Activated naive CD4-positive, alpha-beta T cell treated with anti-CD3 and anti-CD28 coated beads, Interleukin-2, amount 50 U/mL, for 24 hours (primary cell): ENCODE data around the gene IGFLR1.
"Not testable (repeated sequence)": the region's sequence is repeated elsewhere in the genome, so short reads cannot be mapped to it uniquely, and the experiment has no call there.

Experiments used
- H3K27ac Mint-ChIP-seq: one replicate; pipeline ENCODE4 v1.8.0; 2021; ENCODE audit warnings: mild to moderate bottlenecking, mixed read lengths
- H3K27me3 Mint-ChIP-seq: one replicate; pipeline ENCODE4 v1.8.0; 2021; ENCODE audit warnings: mixed read lengths
- H3K36me3 Mint-ChIP-seq: one replicate; pipeline ENCODE4 v1.8.0; 2021; ENCODE audit warnings: mixed read lengths
- H3K4me1 Mint-ChIP-seq: one replicate; pipeline ENCODE4 v1.8.0; 2021; ENCODE audit warnings: mixed read lengths
- H3K4me3 Mint-ChIP-seq: one replicate; pipeline ENCODE4 v1.8.0; 2021; ENCODE audit warnings: mild to moderate bottlenecking, mixed read lengths
- H3K9me3 Mint-ChIP-seq: one replicate; pipeline ENCODE4 v1.8.0; 2021; ENCODE audit warnings: mixed read lengths

IGFLR1 gene

DNA sequence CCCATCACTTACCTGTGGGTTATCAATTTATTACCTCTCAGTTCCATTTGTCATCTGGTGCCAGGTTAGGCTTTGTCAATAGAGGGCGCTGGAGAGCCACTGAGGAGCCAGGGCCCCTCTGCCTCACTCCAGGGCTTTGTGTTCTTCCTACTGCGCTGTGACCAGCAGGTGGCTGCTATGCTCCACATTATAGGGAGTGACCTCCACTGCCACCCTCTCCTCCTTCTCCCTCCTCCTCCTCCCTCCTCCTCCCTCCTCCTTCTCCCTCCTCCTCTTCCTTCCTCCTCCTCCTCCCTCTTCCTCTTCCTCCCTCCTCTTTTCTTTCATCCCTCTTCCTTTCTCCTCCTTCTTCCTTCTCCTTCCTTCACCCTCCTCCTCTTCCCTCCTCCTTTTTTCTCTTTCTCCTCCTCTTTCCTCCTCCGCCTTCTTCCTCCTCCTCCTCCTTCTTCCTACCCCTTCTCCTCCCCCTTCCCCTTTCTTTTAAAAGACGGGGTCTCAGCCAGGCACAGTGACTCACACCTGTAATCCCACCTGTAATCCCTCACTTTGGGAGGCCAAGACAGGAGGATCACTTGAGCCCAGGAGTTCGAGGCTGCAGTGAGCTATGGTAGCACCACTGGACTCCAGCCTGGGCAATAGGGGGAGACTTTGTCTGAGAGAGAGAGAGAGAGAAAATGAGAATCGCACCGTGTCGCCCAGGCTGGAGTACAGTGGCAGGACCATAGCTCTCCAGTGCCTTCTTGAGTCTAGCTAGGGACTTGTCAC is 48.2 kb downstream of the IGFLR1 start:
- Mint-ChIP-seq H3K27me3 (no peaks in the 10 kb centered on the region), H3K27ac (no peak overlapping the region), H3K4me1 (no peaks in the 10 kb centered on the region), H3K36me3 (no peaks in the 10 kb centered on the region), H3K4me3 (no peak overlapping the region), H3K9me3 (no peaks in the 10 kb centered on the region)

DNA sequence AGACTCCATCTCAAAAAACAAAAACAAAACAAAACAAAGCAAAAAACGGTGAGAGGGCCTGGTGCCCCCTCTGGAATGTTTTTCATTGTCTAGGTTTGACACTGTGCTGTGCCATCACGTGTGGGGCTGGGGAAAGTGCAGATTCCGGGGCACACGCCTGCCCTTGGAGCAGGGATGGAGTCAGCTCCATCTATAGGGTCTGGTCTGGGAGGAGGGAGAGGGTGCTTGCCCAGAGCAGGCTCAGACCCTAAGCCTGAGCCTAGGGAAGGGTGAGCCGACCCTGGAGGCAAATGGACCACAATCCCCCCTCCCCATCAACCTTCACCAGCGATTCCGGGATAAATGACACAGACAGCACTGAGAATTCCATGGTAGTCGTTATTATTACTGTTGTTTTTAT is 48.8 kb downstream of the IGFLR1 start:
- no peaks in the 10 kb centered on the region for H3K9me3 Mint-ChIP-seq
- H3K4me3 Mint-ChIP-seq, result no peak overlapping the region
- H3K27ac Mint-ChIP-seq, result no peak overlapping the region
- H3K36me3 Mint-ChIP-seq, result no peaks in the 10 kb centered on the region
- H3K27me3 Mint-ChIP-seq, result no peaks in the 10 kb centered on the region
- no peaks in the 10 kb centered on the region for H3K4me1 Mint-ChIP-seq

DNA sequence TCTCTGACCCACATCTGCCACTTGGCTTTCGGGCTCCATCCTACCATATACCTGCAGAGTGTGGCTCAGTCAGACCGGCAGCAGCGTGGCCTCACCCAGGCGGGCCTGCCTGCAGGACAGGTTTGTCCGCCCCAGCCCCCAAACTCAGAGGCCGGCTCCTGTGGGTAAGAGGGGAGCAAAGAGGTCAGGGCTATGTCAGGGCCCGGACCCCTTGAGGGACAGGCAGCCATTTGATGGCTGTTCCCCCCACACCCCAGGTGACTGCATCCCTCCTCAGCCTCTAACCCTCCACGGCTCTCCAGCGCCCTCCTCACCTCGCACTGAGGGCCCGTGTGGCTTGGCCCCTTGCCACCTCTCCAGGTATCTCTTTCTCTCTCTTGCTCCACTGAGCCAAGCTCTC is 50.2 kb downstream of the IGFLR1 start:
- H3K27ac Mint-ChIP-seq, result peak overlapping the region; percentile 53

DNA sequence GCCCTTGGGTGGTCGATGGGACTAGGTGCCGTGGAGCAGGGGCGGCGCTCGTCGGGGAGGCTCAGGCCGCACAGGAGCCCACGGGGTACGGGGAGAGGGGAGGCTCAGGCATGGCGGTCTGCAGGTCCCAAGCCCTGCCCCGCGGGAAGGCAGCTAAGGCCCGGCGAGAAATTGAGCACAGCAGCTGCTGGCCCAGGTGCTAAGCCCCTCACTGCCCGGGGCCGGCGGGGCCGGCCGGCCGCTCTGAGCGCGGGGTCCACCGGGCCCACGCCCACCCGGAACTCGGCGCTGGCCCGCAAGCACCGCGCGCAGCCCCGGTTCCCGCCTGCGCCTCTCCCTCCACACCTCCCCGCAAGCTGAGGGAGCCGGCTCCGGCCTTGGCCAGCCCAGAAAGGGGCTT is 51.1 kb downstream of the IGFLR1 start:
- not testable (repeated sequence) for H3K36me3 Mint-ChIP-seq, H3K4me1 Mint-ChIP-seq, H3K4me3 Mint-ChIP-seq, H3K27ac Mint-ChIP-seq, H3K9me3 Mint-ChIP-seq, H3K27me3 Mint-ChIP-seq

More for the DNA sequence above, 50.2 kb downstream of the IGFLR1 start:
- Mint-ChIP-seq H3K4me1 (no peaks in the 10 kb centered on the region), H3K4me3 (no peak overlapping the region), H3K9me3 (no peaks in the 10 kb centered on the region), H3K36me3 (no peaks in the 10 kb centered on the region), H3K27me3 (no peaks in the 10 kb centered on the region)

DNA sequence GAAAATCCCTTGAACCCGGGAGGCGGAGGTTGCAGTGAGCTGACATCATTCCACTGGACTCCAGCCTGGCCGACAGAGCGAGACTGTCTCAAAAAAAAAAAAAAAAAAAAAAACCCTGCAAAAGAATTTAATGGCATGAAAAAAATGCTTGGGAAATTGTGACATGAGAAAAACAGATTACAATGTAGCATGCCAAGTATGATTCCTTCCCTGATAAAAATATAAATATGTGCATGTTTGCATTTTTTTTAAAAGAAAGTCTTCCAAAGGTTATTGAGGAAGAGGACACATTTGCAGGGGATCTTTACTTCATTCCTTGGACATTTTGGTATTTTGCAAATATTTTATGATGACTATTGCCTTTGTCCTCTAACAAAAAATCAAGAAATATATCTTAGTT is 52.4 kb downstream of the IGFLR1 start:
- Mint-ChIP-seq H3K9me3 (no peaks in the 10 kb centered on the region), H3K4me3 (no peak overlapping the region), H3K27me3 (no peaks in the 10 kb centered on the region), H3K27ac (no peak overlapping the region), H3K36me3 (no peaks in the 10 kb centered on the region), H3K4me1 (no peaks in the 10 kb centered on the region)
